Measurements from ENCODE around the gene UBXN10.

DNA sequence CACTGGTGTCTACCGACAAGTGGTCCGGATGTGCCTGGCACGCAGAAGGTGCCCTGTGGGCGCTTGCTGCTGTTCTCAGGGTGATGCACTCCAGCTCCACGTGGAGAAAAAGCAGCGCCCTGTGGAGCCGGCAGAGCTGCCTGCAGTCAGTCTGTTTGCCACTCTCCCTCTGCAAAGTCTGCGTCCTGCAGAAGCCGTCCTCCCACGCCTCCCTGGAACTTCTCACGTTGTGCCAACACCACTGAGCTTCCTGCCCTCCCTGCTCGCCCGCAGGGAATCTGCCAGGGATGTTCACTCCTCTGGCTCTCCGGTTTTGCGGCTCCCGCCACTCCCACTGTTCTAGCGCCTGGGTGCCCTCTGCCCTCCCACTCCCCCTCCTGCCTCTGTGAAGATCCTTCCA lies 19.8 kb upstream of the UBXN10 start:
- TF ChIP-seq EZH2 (IDR thresholded peaks at IDR 0.05) (no peak), POLR2AphosphoS5 (IDR thresholded peaks at IDR 0.05; ENCODE audit: borderline replicate concordance, low read depth, low read length) (no peak)

Data from SK-N-MC (cell line).